ENCODE data around the gene LRBA. TPM values are rescaled to one million over a fixed set of nuclear protein-coding genes. Genes with fewer than 3 reads are reported as not detected.

Gene LRBA
- polyA plus RNA-seq, 1 of the 3 experiments (the other 2 are of a cell fraction), result 11.4 TPM

- Histone ChIP-seq H2AFZ (ENCODE audit: low read depth) (no peak overlapping the region), H3K9me2 (no peaks in the 10 kb centered on the region), H4K20me1 (ENCODE audit: insufficient read depth) (no peaks in the 10 kb centered on the region), H3K27ac (ENCODE audit: low read depth in 2 of 2, low read length in 1 of 2) (no peak overlapping the region), H3K4me2 (no peak overlapping the region), H3K9me3 (no peaks in the 10 kb centered on the region), H3K36me3 (replicated peaks in 1 of 2; ENCODE audit: control insufficient read depth in 1 of 2, insufficient read depth in 2 of 2, low read length in 1 of 2) (no peaks in the 10 kb centered on the region), H3K27me3 (ENCODE audit: insufficient read depth) (no peaks in the 10 kb centered on the region), H3K4me1 (ENCODE audit: control insufficient read depth in 1 of 2, insufficient read depth in 2 of 2, low read depth in 1 of 2, low read length in 1 of 2) (peaks cover 0 to 10% of the 10 kb centered on the region in 2 experiments; a peak in 2 of 4 replicates), H3K79me2 (ENCODE audit: insufficient read depth) (no peaks in the 10 kb centered on the region), H3F3A (replicated peaks; ENCODE audit: insufficient read depth) (peaks cover 13% of the 10 kb centered on the region), H3K4me3 (ENCODE audit: low read depth in 2 of 2, low read length in 1 of 2) (no peak overlapping the region), H3K9ac (no peak overlapping the region)
- no peak for TF ChIP-seq MEF2A (IDR thresholded peaks at IDR 0.05; ENCODE audit: borderline replicate concordance, low read depth)
- no peak for TF ChIP-seq ELF1 (IDR thresholded peaks at IDR 0.05)
- no peak for TF ChIP-seq JUND (IDR thresholded peaks at IDR 0.05)
- no peak for TF ChIP-seq FOSL2 (IDR thresholded peaks at IDR 0.05; ENCODE audit: borderline replicate concordance, low read depth)
- TF ChIP-seq MXI1 (IDR thresholded peaks at IDR 0.05; ENCODE audit: low read depth, low read length), result no peak
- no peak for TF ChIP-seq EP300 (IDR thresholded peaks at IDR 0.05; ENCODE audit: borderline replicate concordance in 1 of 2, low read depth in 1 of 2, low read length in 1 of 2)
- TF ChIP-seq, protein P1, sequence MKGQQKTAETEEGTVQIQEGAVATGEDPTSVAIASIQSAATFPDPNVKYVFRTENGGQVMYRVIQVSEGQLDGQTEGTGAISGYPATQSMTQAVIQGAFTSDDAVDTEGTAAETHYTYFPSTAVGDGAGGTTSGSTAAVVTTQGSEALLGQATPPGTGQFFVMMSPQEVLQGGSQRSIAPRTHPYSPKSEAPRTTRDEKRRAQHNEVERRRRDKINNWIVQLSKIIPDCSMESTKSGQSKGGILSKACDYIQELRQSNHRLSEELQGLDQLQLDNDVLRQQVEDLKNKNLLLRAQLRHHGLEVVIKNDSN (IDR thresholded peaks at IDR 0.05; ENCODE audit: borderline replicate concordance, low read depth), result no peak
- no peak for TF ChIP-seq IRF3 (IDR thresholded peaks at IDR 0.05; ENCODE audit: low read depth, low read length)
- TF ChIP-seq GATA2 (CRISPR knock-in tag; IDR thresholded peaks at IDR 0.05), result no peak
- no peak for TF ChIP-seq CHD2 (IDR thresholded peaks at IDR 0.05; ENCODE audit: low read length, partially characterized antibody)
- TF ChIP-seq NRF1 (IDR thresholded peaks at IDR 0.05; ENCODE audit: low read depth, low read length), result no peak
- TF ChIP-seq, protein P2, sequence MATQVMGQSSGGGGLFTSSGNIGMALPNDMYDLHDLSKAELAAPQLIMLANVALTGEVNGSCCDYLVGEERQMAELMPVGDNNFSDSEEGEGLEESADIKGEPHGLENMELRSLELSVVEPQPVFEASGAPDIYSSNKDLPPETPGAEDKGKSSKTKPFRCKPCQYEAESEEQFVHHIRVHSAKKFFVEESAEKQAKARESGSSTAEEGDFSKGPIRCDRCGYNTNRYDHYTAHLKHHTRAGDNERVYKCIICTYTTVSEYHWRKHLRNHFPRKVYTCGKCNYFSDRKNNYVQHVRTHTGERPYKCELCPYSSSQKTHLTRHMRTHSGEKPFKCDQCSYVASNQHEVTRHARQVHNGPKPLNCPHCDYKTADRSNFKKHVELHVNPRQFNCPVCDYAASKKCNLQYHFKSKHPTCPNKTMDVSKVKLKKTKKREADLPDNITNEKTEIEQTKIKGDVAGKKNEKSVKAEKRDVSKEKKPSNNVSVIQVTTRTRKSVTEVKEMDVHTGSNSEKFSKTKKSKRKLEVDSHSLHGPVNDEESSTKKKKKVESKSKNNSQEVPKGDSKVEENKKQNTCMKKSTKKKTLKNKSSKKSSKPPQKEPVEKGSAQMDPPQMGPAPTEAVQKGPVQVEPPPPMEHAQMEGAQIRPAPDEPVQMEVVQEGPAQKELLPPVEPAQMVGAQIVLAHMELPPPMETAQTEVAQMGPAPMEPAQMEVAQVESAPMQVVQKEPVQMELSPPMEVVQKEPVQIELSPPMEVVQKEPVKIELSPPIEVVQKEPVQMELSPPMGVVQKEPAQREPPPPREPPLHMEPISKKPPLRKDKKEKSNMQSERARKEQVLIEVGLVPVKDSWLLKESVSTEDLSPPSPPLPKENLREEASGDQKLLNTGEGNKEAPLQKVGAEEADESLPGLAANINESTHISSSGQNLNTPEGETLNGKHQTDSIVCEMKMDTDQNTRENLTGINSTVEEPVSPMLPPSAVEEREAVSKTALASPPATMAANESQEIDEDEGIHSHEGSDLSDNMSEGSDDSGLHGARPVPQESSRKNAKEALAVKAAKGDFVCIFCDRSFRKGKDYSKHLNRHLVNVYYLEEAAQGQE (IDR thresholded peaks at IDR 0.05; ENCODE audit: low read depth, low read length), result no peak
- no peak for TF ChIP-seq TAF1 (IDR thresholded peaks at IDR 0.05; ENCODE audit: borderline replicate concordance, low read depth, low read length)
- TF ChIP-seq TEAD4 (IDR thresholded peaks at IDR 0.05; ENCODE audit: borderline replicate concordance, insufficient read depth), result no peak
- no peak for TF ChIP-seq PBX3 (IDR thresholded peaks at IDR 0.05)
- no peak for TF ChIP-seq RFX5 (IDR thresholded peaks at IDR 0.05; ENCODE audit: low read length)
- ChIA-PET POLR2A (no interaction called here), CTCF (no interaction called here)
- no peak for DNase-seq
- WGBS (ENCODE audit: low lambda C conversion rate), result 100% methylated on average over 1 of the region's 1 CpG
Measured at GRCh38 chr4:150771382-150771781, 243.7 kb downstream of the LRBA start.

Measured in SK-N-SH (cell line).